NCI-H128 (cell line): ENCODE measurements around the gene RNU6-1.

Experiments used
- DNase-seq: peaks from one replicate; lab custom pipeline; 2025; ENCODE audit not compliant: unreplicated experiment; lab: John Stamatoyannopoulos, UW

Gene RNU6-1

DNA sequence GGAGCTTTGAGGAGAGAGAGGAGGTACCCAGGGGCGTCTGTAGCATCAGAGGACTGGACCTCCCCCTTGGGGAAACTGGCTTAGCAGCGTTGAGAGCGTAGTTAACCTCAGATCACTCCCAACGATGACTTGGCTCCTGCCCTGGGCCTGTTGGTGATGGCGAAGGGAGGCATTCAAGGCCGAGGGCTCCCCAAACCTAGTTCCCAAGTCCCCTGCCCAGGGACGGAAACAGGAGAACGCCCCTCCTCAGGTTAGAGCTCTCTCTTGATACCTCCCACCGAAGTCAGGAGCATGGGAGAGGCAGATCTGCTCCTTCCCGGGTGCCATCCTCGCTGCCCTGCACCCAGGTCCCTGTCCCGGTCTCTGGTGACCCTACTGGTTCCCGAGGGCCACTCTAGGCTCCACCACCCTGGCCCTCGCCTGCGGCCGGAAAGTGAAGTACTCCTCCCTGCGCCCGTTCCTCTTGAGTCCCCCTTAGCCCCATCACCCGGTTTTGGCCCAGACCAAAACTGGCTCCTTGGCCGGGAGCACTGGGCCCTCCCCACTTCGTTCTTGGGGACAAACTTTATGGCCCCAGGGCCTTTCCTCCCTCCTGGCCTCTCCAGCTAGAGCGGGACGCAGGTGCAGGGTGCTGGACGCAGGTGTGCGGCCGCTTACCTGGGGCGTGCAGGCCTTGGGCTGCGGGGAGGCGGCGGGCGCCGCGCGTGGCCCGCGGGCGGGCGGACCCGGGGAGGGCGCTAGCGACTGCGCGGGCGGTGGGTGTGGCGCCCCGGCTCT lies 17.1 kb downstream of the RNU6-1 start:
- DNase-seq = no peak

DNA sequence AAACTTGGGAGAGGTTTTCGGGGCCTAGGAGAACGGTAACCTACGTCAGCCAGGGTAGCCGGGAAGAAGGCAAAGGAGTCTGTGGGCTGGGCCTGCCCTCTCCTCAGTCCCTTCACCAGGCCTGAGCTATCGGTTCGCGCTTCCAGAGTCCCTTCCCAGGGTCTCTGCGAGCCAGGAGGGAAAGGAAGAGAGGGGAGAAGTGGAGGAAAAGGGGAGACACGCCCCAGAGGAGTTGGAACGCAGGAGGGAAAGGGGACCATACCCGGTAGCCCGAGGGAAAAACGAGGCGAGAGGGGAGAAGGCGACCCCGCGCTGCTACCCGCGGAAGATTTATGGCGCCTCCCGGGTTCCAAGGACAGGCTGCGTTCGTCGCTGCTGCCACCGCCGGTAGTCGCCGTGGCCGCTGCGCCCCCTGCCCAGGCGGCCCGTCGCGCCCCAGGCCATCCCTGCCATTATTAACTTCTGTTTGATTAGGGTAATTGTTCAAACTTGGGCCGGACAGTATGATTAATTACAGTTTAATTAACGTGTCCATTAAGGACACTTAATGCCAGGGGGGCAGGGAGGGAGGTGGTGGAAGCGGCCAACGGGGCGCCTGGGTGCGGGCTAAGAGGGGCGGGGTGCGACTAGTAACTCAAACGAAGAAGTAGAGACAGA lies 17.9 kb downstream of the RNU6-1 start:
- no peak for DNase-seq

DNA sequence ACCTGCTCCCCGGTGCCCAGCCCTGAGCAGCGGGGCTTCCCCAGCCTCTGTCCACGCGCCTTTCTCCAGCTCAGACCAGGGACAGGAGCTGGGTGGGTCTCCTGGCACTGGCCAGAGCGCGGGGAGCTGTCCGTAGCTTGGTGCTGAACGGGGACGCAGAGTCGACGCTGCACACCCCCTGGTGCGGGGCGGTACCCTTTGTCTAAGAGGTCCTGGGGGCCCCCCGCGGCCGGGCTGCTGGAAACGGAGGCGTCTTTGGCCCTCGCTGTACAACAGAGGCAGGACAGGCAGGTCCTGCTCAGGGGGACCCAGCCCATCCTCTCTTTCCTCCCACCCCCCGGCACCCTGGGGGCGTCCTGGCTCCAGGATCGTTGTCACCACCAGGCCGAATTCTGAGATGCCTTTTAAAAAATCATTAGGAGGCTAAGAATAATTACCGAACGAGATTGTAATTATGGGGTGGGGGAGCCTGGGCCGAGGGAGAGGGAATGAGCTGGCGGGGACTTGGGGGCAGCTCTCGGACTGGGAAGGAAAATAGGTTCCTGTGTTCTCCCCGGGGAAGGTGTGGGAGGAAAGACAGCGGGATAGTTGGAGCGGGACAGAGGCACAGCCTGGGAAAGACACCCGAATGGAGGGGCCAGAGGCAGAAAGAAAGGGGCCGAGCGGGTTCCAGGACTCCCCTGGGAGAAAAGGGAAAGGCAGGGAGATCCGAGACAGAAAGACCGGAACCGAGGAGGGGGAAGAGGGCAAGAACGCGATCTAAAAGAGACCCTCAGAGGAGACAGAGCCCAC lies 18.7 kb downstream of the RNU6-1 start:
- DNase-seq = no peak

DNA sequence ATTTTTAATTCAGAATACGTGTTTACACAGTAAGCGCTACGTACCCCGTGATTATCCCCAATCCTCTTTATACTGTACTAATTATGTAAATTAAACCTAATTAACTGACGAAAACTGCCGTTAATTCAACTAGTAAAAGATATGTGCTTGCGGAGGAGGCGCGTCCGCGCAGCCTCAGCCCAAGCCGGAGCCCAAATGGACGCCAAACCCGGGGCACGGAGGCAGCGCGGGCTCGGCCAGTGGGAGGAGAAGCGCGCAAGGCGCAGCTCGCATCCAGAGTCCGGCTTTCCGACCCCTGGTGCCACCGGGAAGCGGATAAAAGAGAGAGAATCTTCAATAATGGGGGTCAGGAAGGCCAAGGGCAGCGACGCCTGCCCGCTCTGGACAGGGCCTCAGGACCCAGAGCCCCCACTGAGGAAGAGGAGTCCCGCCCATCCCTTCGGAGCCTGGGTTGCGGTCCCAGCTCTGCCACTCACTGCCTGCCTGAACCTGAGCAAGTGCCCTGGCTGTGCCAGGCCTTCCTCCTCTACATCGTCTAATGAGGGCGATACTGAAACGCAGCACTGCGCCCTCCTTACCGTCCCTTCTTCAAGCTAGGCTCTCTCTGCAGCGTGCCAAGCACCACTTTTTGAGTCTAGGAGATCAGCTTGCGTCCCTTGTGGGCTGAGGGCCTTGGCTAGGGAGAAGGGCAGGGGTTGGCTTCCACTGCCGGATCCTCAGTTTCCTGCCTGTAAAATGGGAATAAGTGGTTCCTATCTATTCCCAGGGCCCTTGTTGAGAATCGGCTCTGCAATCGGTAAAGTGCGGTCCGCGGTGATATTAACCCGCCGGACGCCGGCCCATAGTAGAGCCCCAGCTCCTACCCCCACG lies 19.5 kb downstream of the RNU6-1 start:
- no peak for DNase-seq

DNA sequence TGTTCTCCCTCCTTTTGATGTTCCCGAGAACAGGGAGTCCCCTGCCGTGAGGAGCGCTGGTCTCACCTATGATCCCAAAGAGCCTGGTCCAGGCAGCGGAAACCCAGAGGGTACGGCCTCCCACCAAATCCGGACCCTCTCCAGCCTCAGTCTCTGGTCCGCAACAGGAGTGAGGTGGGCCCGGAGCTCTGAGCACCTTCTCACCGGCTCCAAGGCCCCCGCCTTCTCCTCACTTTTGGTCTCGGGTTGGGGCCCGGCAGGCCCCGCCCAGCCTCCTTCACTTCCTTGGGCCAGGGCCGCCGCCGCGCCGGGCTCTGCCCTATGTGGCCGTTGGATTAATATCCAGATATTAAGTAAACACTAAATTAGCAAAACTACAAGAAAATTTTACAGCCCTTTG lies 20.2 kb downstream of the RNU6-1 start:
- no peak for DNase-seq

DNA sequence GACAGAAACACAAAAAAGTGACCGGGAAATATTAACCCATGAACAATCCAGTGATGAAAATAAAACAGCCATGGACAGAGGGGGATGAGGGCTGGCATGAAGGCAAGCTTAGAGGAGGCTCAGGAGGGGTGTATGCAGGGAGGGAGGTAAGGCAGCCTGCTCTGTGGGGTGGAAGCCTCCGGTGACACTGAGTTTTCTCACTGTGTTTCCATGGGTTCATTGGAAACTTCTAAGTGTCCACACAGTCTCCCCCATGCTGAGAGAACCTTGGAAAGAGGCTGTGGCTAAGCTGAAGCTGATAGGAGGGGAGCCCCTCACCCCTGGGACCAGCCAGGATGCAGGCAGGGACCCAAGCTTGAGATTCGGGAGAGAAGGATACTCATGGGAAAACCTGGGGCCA lies 21.4 kb downstream of the RNU6-1 start:
- no peak for DNase-seq

DNA sequence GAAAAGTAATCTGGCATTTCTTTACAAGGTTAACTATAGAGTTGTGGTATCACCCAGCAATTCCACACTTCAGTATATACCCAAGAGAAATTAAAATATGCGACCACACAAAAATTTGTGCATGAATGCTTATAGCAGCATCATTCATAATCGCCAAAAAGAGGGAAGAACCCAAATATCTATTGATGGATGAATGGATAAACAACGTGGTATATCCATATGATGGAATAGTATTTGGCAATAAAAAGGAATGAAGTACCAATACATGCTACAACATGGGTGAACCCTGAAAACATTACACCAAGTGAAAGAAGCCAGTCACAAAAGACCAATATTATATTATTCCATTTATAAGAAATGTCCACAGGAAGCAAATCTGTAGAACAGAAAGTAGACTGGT lies 23.2 kb downstream of the RNU6-1 start:
- no peak for DNase-seq

DNA sequence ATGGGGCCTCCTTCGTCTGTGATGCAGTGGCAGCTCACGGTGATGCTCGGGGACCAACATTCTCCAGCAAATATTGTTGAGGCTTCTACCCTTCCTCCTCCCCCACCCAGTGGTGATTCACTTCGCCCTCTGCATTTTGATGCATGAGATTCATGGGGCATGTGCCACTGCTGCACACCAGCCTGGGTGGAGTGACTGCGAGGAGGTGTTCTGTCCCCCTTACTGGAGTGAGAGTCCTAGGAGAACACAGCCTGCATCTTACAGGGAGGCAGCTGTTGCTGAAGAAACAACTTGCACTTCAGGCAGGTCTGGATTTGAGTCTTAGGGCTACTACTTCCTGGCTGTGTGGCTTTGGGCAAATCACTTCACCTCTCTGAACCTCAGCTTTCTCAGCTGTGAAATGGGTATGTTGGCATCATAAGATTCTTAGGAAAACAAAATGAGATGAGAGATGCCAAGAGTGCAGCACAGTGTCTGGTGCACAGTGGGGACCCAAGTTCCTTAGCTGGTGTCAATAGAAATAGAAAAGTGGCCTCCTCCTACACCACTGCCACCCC lies 24.7 kb downstream of the RNU6-1 start:
- DNase-seq = no peak

DNA sequence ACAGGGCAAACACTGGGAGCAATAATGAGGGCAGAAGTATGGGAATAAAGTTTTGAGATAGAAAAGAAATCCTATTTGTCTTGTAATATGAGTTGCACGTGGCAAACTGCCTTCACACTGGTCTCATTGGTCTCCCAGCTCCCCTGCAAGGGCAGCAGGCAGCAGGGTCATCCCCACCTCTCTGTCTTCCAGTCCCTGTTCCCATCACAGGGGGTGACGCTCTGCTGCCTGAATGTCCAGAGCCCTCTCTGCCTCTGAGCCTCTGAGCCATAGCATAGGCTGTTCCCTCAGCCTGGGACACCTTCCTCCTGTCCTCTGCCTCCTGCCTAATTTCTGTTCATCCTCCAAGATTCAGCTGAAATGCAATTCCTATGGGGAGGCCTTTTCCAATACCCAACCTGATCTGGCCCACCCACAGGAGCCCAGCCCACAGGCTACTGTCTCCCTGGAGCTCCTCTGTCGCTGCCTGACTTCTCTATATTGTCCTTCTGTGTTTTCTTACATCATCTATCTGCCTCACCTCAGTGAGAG lies 26.7 kb downstream of the RNU6-1 start:
- no peak for DNase-seq

DNA sequence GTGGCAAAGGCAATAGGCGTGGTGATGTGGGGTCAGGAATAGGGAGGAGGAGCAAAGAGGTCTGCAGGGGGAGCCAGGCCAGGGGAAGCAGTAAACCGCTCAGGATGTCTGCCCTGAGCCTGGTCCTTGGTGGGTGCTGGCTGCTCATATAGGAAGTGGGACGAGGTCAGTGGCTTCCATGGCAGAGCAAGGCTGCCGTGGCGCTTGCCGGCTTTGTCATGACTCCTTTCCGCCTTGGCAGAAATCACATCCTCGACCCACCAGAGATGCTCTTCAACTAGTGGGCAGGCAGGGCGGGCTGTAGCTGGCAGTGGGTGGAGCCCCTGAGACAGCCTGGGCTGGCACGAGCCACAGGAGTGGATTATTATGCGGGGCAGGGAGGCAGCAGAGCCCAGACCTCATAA lies 27.6 kb downstream of the RNU6-1 start:
- DNase-seq = no peak

DNA sequence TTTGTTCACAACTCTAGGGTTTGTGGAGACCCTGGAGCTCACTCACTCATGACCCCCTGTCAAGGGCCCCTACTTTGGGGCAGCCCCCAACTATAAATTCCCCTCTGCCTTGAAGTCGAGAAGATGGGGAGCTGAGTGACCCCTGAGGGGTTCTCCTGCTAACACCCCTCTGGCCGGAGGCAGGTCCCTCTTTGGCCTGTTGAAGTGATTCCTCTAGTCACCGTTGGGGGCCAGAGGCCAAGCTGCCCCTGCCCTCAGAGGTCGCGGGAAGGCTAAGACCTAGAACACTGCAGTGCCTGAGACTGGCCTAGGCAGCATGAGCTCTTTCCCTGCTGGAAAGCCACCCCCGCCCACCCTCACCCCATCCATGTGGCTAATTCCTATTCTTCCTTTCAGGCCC lies 30.0 kb downstream of the RNU6-1 start:
- DNase-seq = no peak

DNA sequence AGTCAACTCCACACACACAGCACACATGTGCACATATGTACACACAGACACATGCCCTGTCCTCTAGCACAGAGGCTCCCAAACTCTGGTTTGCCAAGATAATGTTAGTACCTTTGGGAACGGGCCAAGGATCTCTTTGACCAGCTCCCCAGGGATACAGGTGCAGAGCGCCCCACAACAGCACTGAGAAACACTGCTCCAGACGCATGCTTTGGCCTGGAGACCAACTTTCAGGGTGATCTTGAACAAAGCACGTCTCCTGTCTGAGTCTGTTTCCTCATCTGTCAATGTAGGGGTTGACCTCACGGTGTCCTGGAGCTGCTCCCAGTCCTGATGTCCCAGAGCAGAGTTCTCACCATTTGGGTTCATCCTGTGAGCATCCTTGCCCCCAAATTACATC lies 30.4 kb downstream of the RNU6-1 start:
- DNase-seq = no peak

DNA sequence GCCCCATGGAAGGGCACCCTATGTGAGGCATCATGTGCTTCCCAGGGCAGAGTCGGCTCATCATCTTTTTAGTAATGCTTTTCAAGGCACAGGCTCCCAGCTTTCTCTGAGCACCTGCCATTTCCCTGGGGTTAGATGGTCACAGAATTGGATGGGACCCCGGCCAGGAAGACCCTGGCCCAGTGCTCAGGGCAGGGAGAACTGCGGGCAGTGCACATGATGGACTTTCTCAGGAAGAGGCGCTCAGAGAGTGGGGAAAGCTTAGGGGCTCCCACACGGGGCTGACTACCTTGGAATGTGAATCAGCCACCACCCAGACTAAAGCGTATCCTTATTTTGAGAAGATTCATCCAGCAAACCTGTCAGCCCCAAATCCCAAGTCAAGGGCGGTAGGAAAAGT lies 31.0 kb downstream of the RNU6-1 start:
- DNase-seq = no peak

DNA sequence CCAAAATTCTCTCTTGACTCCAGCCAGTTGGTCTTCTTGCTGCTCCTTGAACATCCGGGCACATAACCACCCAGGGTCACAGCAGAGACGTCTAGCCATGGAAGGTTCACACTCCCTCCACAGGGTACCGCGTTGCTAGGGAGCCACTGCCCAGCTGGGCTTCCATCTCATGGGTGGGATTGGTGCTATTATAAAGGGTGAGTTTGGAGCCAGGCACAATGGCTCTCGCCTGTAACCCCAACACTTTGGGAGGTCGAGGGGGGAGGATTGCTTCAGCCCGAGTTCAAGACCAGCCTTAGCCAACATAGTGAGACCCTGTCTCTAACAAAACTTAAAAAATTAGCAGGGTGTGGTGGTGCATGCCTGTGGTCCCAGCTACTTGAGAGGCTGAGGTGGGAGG lies 32.0 kb downstream of the RNU6-1 start:
- no peak for DNase-seq

DNA sequence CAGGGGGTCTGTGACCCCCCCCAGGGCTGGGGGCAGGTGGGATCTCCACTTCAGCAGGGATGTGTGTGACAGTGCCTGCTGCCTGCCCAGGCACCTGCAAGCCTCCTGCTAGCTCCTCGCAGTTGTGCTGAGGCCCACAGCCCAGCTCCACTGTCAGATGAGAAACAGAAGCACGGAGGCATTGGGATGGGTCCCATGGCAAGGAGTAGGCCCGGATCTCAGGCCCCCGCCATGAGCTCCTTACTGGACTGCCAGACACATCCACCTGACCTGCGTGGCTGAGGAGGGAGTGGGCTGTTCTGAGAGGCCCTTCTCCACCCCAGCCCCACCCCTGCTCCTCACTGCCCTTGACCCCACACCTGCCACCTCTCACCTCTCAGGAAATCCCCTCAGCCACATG lies 32.7 kb downstream of the RNU6-1 start:
- no peak for DNase-seq

DNA sequence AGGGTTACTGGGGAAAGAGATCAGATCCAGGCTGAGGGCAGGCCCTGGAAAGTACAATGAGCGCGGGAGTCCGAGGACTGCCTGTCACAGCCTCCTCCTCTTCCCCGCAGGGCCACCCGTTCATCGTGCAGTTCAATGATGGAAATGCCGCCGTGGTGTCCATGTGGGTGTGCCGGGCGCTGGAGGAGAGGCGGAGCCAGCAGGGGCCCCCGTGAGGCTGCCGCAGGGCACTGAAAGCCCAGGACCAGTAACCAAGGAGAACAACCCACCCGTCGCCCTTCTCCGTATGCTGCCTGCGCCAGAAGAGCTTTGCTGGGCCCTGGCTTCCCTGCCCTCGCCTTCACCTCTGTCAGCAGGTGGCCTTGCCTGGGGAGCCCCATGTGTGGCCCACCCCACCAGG lies 33.3 kb downstream of the RNU6-1 start:
- no peak for DNase-seq

DNA sequence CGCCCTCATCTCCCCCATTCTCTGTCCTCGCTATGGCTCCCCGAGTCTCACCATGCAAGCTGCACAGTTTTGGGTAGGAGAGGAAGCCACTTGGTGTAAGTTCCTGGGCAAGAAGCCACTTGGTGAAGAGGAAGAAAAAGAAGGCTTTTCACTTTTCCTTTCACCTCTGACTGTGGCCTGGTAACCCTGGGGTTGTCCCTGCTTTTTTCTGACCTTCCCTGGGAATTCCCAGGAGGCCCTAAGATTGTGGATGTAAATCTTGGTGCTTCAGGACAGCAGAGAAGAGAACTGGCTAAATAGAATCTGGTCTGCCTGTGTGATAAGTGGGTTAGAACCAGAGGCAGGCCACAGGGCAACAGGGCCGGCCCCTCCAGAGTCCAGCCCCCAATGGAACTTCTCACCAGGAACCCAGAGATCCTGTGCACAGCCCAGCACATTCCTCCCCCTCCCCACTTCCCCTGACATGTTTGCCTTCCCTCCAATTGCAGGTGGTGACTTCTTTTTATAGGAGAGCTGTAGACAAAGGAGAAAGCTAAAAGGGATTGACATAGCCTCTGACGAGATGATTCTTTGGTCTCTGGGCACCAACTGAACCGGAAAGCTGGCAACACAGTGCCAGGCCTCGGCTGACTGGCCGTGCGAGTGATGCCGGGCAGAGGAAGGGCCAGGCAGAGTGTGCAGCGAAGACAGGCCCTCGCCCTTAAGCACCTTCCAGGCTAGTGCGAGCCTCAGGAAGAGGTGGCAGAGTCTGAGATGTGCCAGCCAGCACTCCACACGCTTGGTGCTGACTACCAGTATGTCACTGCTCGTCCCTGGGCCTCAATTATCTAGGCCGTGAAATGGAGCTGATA lies 34.0 kb downstream of the RNU6-1 start:
- no peak for DNase-seq

DNA sequence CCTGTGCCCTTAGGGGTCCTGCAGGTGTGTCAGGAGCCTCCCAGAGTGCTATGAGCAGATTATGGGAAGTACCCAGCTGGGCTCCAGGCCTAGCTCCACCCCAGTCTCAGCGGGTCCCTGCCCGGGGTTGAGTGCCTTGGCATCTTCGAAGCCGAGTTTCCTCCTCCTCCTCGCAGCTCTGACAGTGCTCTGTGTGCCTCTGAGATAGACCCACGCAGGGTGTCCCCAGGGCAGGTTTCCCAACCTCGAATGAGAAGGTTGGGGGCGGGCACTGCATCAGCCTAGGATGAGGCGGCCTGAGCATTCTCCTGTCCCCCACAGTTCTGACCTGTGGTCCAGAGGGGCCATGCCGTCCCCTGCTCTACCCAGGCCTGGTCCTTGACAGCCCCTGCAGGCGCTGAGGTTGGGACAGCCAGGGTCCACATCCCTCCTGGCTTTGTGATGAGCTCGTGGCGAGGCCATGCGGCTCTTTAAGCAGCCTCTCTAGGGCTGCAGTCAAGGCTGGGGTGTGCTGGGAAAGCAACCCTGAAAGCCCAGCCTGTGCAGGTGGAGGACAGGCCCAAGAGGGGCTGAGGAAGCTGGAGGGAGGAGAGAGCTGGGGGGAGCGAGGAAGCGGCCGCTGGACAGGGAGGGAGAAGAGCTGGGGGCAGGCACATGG lies 34.7 kb downstream of the RNU6-1 start:
- no peak for DNase-seq
